CD4-positive, alpha-beta T cell (primary cell): ENCODE data around the gene GIGYF1. TPM values are rescaled to one million over a fixed set of nuclear protein-coding genes. Genes with fewer than 3 reads are reported as not detected.
A peak's percentile ranks its signal among the peaks of the same experiment; 100 is the strongest.

ENCODE experiments used
- ATAC-seq: fragments of 200-7000 bp; cut with Tn5 transposase; one replicate; pipeline ENCODE4 v1.10.0; 2022; ENCODE audit warnings: mild to moderate bottlenecking; ENCODE audit not compliant: poor library complexity
- CTCF ChIA-PET: fragments of 350-600 bp; sonication (Branson Sonifier 250); formaldehyde crosslinking; loops from one replicate; lab custom pipeline; 2021; ENCODE audit warnings: antibody characterized with exemption, inconsistent platforms; lab: Charles Lee
- POLR2A ChIA-PET: fragments of 350-600 bp; sonication (Branson Sonifier 250); formaldehyde crosslinking; loops from one replicate; lab custom pipeline; 2021; ENCODE audit warnings: antibody characterized with exemption, inconsistent platforms; lab: Charles Lee
- DNase-seq, 14 experiments: peaks; one replicate each; pipeline ENCODE4 v3.0.0-alpha.2; 2013 to 2020; ENCODE audit warnings: mixed read lengths in 2 of 14
- H3K27ac ChIP-seq, 2 donors: one replicate each; pipeline versions ENCODE4 v1.5.1 to v1.7.0; 2013; ENCODE audit warnings: low read length in 2 of 2, low read depth in 1 of 2, mild to moderate bottlenecking in 1 of 2
- H3K27me3 ChIP-seq, 2 experiments: 1 replicate in 1 of 2; 2 replicates in 1 of 2; pipeline versions ENCODE4 v1.6.1 to v1.7.0; 2013; ENCODE audit warnings: low read length in 2 of 2, control low read depth in 1 of 2, mild to moderate bottlenecking in 1 of 2, moderate library complexity in 1 of 2; ENCODE audit not compliant: insufficient read depth in 2 of 2, control insufficient read depth in 1 of 2
- H3K36me3 ChIP-seq: one replicate; pipeline ENCODE4 v1.6.1; 2013; ENCODE audit warnings: low read length, control low read depth; ENCODE audit not compliant: insufficient read depth
- H3K4me1 ChIP-seq: one replicate; pipeline ENCODE4 v1.6.1; 2013; ENCODE audit warnings: low read length, control low read depth; ENCODE audit not compliant: insufficient read depth
- H3K4me3 ChIP-seq: one replicate; pipeline ENCODE4 v1.5.1; 2013; ENCODE audit warnings: mild to moderate bottlenecking, low read length, moderate library complexity
- H3K9me3 ChIP-seq, 2 experiments: 1 replicate in 1 of 2; 2 replicates in 1 of 2; pipeline versions ENCODE4 v1.6.1 to v1.7.0; 2013; ENCODE audit warnings: low read length in 2 of 2, mild to moderate bottlenecking in 2 of 2, control low read depth in 1 of 2, moderate library complexity in 1 of 2; ENCODE audit not compliant: control insufficient read depth in 1 of 2, insufficient read depth in 1 of 2
- H3K27ac Mint-ChIP-seq: one replicate; pipeline ENCODE4 v1.8.0; 2020; ENCODE audit warnings: mixed read lengths
- H3K27me3 Mint-ChIP-seq: one replicate; pipeline ENCODE4 v1.8.0; 2021; ENCODE audit warnings: mixed read lengths
- H3K36me3 Mint-ChIP-seq: one replicate; pipeline ENCODE4 v1.8.0; 2021; ENCODE audit warnings: low read depth, mixed read lengths
- H3K4me1 Mint-ChIP-seq: one replicate; pipeline ENCODE4 v1.8.0; 2021; ENCODE audit warnings: low read depth, mixed read lengths
- H3K4me3 Mint-ChIP-seq: one replicate; pipeline ENCODE4 v1.8.0; 2020; ENCODE audit warnings: mild to moderate bottlenecking, mixed read lengths
- H3K9me3 Mint-ChIP-seq: one replicate; pipeline ENCODE4 v1.8.0; 2020; ENCODE audit warnings: mixed read lengths
- CTCF ChIP-seq: fragments of 200-600 bp; IDR thresholded peaks from one replicate; pipeline ENCODE4 v1.8.0; 2022; ENCODE audit warnings: antibody characterized with exemption, mild to moderate bottlenecking
- intact Hi-C, 2 experiments: fragments of 100-400 bp; cut with DNase I in 1 of 2; cut with micrococcal nuclease in 1 of 2; formaldehyde crosslinking; loops; one replicate each; pipeline versions ENCODE4 v1.15.1 to v1.9.0; 2023 to 2025; cut with DNase I, micrococcal nuclease
- total RNA-seq, 174 experiments: library from RNA in 2 of 174; stranded (reverse) in 2 of 174; gene quantifications; one replicate each; pipeline ENCODE4 v1.2.3 and lab custom pipeline; 2021 to 2026

The GIGYF1 gene
- total RNA-seq, 2 experiments from 2014 or later, result 75.5 to 78.8 TPM

- Mint-ChIP-seq H3K27me3 (no peaks in the 10 kb centered on the region), H3K4me3 (no peak overlapping the region), H3K4me1 (peaks cover 25% of the 10 kb centered on the region), H3K36me3 (no peaks in the 10 kb centered on the region), H3K27ac (peak overlapping the region; percentile 42), H3K9me3 (no peaks in the 10 kb centered on the region)
- intact Hi-C loops, result no loop called here
- Histone ChIP-seq H3K36me3 (no peaks in the 10 kb centered on the region), H3K27ac (no peak overlapping the region), H3K4me1 (peaks cover 44% of the 10 kb centered on the region), H3K4me3 (no peak overlapping the region), H3K9me3 (peaks cover 0 to 6% of the 10 kb centered on the region in 2 experiments), H3K27me3 (no peaks in the 10 kb centered on the region)
- no peak for DNase-seq
- POLR2A ChIA-PET, result interaction anchor here (0.9 to 1.4 kb wide), 4 partner anchors 18 to 76 kb away, joined by 3 to 7 read pairs (median 4); partner anchors contain the start of genes FBXO24, LRCH4, MOSPD3 and POP7
- ATAC-seq, result no peak
- CTCF ChIA-PET, result interaction anchor here (0.9 to 1.1 kb wide), 3 partner anchors 17 to 95 kb away, joined by 3 to 8 read pairs (median 3); partner anchors contain the start of gene MOSPD3
- no peak for TF ChIP-seq CTCF
Measured at GRCh38 chr7:100630066-100630465, 64.0 kb downstream of the GIGYF1 start.

Other genes starting within 250 kb of the GIGYF1 start
- gene SPACDR, start 230.0 kb downstream of the GIGYF1 start, total RNA-seq, result under 1 TPM; 0.64 to 0.93 TPM
- gene TSC22D4, start 215.0 kb downstream of the GIGYF1 start, total RNA-seq, result 10 to 100 TPM; 34.6 to 36.5 TPM
- under 1 TPM; 0.66 to 0.75 TPM for gene NYAP1, start 210.3 kb downstream of the GIGYF1 start, total RNA-seq
- gene AGFG2, start 155.0 kb downstream of the GIGYF1 start, total RNA-seq, result 1 to 10 TPM; 6.6 to 9.9 TPM
- gene SAP25, start 120.3 kb downstream of the GIGYF1 start, total RNA-seq, result 10 to 100 TPM; 52.0 to 53.4 TPM
- 100 to 1,000 TPM; 313 to 317 TPM for gene LRCH4, start 108.1 kb downstream of the GIGYF1 start, total RNA-seq
- under 1 TPM; 0.66 to 0.78 TPM for gene FBXO24, start 107.9 kb downstream of the GIGYF1 start, total RNA-seq
- gene PCOLCE, start 91.9 kb downstream of the GIGYF1 start, total RNA-seq, result 1 to 10 TPM; 6.7 to 7.5 TPM
- 10 to 100 TPM in 1 of 2 experiments, 1 to 10 TPM in 1; 8.5 to 10.9 TPM for gene MOSPD3, start 81.7 kb downstream of the GIGYF1 start, total RNA-seq
- gene TFR2, start 52.7 kb downstream of the GIGYF1 start, total RNA-seq, result 1 to 10 TPM; 1.7 to 2.3 TPM
- gene ACTL6B, start 37.8 kb downstream of the GIGYF1 start, total RNA-seq, result not detected
- 10 to 100 TPM; 87.8 to 91.9 TPM for gene GNB2, start 20.5 kb downstream of the GIGYF1 start, total RNA-seq
- gene POP7, start 11.9 kb upstream of the GIGYF1 start, total RNA-seq, result 1 to 10 TPM; 7.4 to 7.5 TPM
- not detected for gene EPO, start 26.2 kb upstream of the GIGYF1 start, total RNA-seq
- not detected for gene ZAN, start 39.3 kb upstream of the GIGYF1 start, total RNA-seq
- gene EPHB4, start 133.3 kb upstream of the GIGYF1 start, total RNA-seq, result 1 to 10 TPM; 8.4 to 8.9 TPM
- 10 to 100 TPM; 26.3 to 28.2 TPM for gene SLC12A9, start 158.5 kb upstream of the GIGYF1 start, total RNA-seq
- 1 to 10 TPM; 4.3 to 6.1 TPM for gene TRIP6, start 173.1 kb upstream of the GIGYF1 start, total RNA-seq
- gene SRRT, start 180.9 kb upstream of the GIGYF1 start, total RNA-seq, result 100 to 1,000 TPM; 355 to 382 TPM
- gene UFSP1, start 195.5 kb upstream of the GIGYF1 start, total RNA-seq, result 1 to 10 TPM; 1.1 to 1.5 TPM
- gene ACHE, start 201.6 kb upstream of the GIGYF1 start, total RNA-seq, result under 1 TPM; 0.14 to 0.22 TPM